B cell (primary cell): ENCODE data around the gene F12. TPM values are rescaled to one million over a fixed set of nuclear protein-coding genes. Genes with fewer than 3 reads are reported as not detected.

ENCODE experiments used
- polyA plus RNA-seq: library from polyadenylated mRNA; depleted of rRNA; stranded (reverse); fragments of >200 nt; gene quantifications from 2 replicates; pipeline ENCODE4 v1.2.3, GENCODE V29; 2012
- total RNA-seq, 2 donors: library from RNA; stranded (reverse); fragments of 120-200 nt in 1 of 2; gene quantifications; 1 replicate in 1 of 2; 2 replicates in 1 of 2; pipeline versions ENCODE4 v1.2.3 to v1.2.4, GENCODE V29; 2013 to 2022

F12 gene
- total and polyA plus RNA-seq, 2 donors (not counting 1 experiment from before 2014, with no cell fraction given), result 3.1 TPM; not detected in 1

Other genes with a start within 250 kb of the F12 start
- 38.3 and 39.7 TPM in 2 replicates for gene RAB24, start 105.8 kb downstream of the F12 start, total RNA-seq
- gene RAB24, start 105.8 kb downstream of the F12 start, polyA plus RNA-seq, result 147 and 235 TPM in 2 replicates
- 66.5 and 71.7 TPM in 2 replicates for gene PRELID1, start 105.8 kb downstream of the F12 start, total RNA-seq
- gene PRELID1, start 105.8 kb downstream of the F12 start, polyA plus RNA-seq, result 64.7 and 86.8 TPM in 2 replicates
- 10.8 and 11.5 TPM in 2 replicates for gene MXD3, start 97.7 kb downstream of the F12 start, total RNA-seq
- gene MXD3, start 97.7 kb downstream of the F12 start, polyA plus RNA-seq, result 12.0 and 14.8 TPM in 2 replicates
- 89.4 and 99.4 TPM in 2 replicates for gene LMAN2, start 57.9 kb downstream of the F12 start, total RNA-seq
- 82.8 and 123 TPM in 2 replicates for gene LMAN2, start 57.9 kb downstream of the F12 start, polyA plus RNA-seq
- gene RGS14, start 51.6 kb downstream of the F12 start, total RNA-seq, result 85.8 and 92.6 TPM in 2 replicates
- gene RGS14, start 51.6 kb downstream of the F12 start, polyA plus RNA-seq, result 167 and 184 TPM in 2 replicates
- gene SLC34A1, start 25.1 kb downstream of the F12 start, total RNA-seq, result not detected in 2 replicates
- 0.06 TPM in 1 of 2 replicates, not detected in the other for gene SLC34A1, start 25.1 kb downstream of the F12 start, polyA plus RNA-seq
- gene PFN3, start 8.9 kb downstream of the F12 start, total RNA-seq, result not detected in 2 replicates
- not detected in 2 replicates for gene PFN3, start 8.9 kb downstream of the F12 start, polyA plus RNA-seq
- 155 and 165 TPM in 2 replicates for gene GRK6, start 17.1 kb upstream of the F12 start, total RNA-seq
- gene GRK6, start 17.1 kb upstream of the F12 start, polyA plus RNA-seq, result 150 and 173 TPM in 2 replicates
- gene PRR7, start 37.2 kb upstream of the F12 start, total RNA-seq, result 4.8 and 5.6 TPM in 2 replicates
- gene PRR7, start 37.2 kb upstream of the F12 start, polyA plus RNA-seq, result 84.4 and 152 TPM in 2 replicates
- 1.4 and 2.4 TPM in 2 replicates for gene DBN1, start 64.1 kb upstream of the F12 start, total RNA-seq
- 1.5 and 1.9 TPM in 2 replicates for gene DBN1, start 64.1 kb upstream of the F12 start, polyA plus RNA-seq
- 24.2 and 25.8 TPM in 2 replicates for gene PDLIM7, start 88.0 kb upstream of the F12 start, total RNA-seq
- gene PDLIM7, start 88.0 kb upstream of the F12 start, polyA plus RNA-seq, result 21.2 and 23.9 TPM in 2 replicates
- 113 and 115 TPM in 2 replicates for gene DOK3, start 100.3 kb upstream of the F12 start, total RNA-seq
- gene DOK3, start 100.3 kb upstream of the F12 start, polyA plus RNA-seq, result 78.4 and 103 TPM in 2 replicates
- gene DDX41, start 107.4 kb upstream of the F12 start, total RNA-seq, result 110 and 111 TPM in 2 replicates
- gene DDX41, start 107.4 kb upstream of the F12 start, polyA plus RNA-seq, result 150 and 168 TPM in 2 replicates
- gene FAM193B, start 145.0 kb upstream of the F12 start, total RNA-seq, result 227 and 237 TPM in 2 replicates
- 301 and 351 TPM in 2 replicates for gene FAM193B, start 145.0 kb upstream of the F12 start, polyA plus RNA-seq
- 63.1 and 67.6 TPM in 2 replicates for gene TMED9, start 182.6 kb upstream of the F12 start, total RNA-seq
- 54.7 and 58.8 TPM in 2 replicates for gene TMED9, start 182.6 kb upstream of the F12 start, polyA plus RNA-seq
- gene B4GALT7, start 190.6 kb upstream of the F12 start, total RNA-seq, result 38.9 and 41.8 TPM in 2 replicates
- 27.0 and 32.8 TPM in 2 replicates for gene B4GALT7, start 190.6 kb upstream of the F12 start, polyA plus RNA-seq